K562 (cell line): ENCODE data around the gene ATXN1L. TPM values are rescaled to one million over a fixed set of nuclear protein-coding genes. Genes with fewer than 3 reads are reported as not detected.

Experiments used
- CHAMP1 ChIP-seq: fragments of 450-650 bp; IDR thresholded peaks from 2 replicates; pipeline ENCODE4 v1.6.1; 2016; ENCODE audit warnings: mild to moderate bottlenecking
- EP400 ChIP-seq: fragments of 450-650 bp; IDR thresholded peaks from 2 replicates; pipeline ENCODE4 v1.6.1; 2017; ENCODE audit warnings: antibody characterized with exemption, mild to moderate bottlenecking, moderate library complexity
- FOXK1 ChIP-seq: sonication (generic); formaldehyde crosslinking; IDR thresholded peaks from 2 replicates; pipeline ENCODE4 v1.8.0; 2022; ENCODE audit warnings: missing genetic modification reagents, mild to moderate bottlenecking, borderline replicate concordance
- FOXP1 ChIP-seq: sonication (generic); formaldehyde crosslinking; IDR thresholded peaks from 2 replicates; pipeline ENCODE4 v1.8.0; 2022; ENCODE audit warnings: mild to moderate bottlenecking, missing genetic modification reagents
- MGA ChIP-seq: fragments of 450-650 bp; IDR thresholded peaks from 2 replicates; pipeline ENCODE4 v1.6.1; 2016; ENCODE audit warnings: mild to moderate bottlenecking, moderate library complexity
- NFE2 ChIP-seq: IDR thresholded peaks from 2 replicates; pipeline ENCODE4 v1.6.1; 2014; ENCODE audit warnings: antibody characterized with exemption, low read depth
- PHF8 ChIP-seq: fragments of 200-600 bp; sonication (generic); IDR thresholded peaks from 2 replicates; pipeline ENCODE4 v1.6.1; 2012; ENCODE audit warnings: mixed run types, mild to moderate bottlenecking, inconsistent platforms, low read length, moderate library complexity, borderline replicate concordance
- TCF7L2 ChIP-seq: fragments of 150-350 bp; IDR thresholded peaks from 2 replicates; pipeline ENCODE4 v1.6.1; 2016; ENCODE audit warnings: low read depth, mild to moderate bottlenecking, low read length, moderate library complexity
- TRIM24 ChIP-seq, 2 experiments: fragments of 450-650 bp; IDR thresholded peaks; 2 replicates each; pipeline ENCODE4 v1.6.1; 2016
- XRCC4 ChIP-seq: IDR thresholded peaks from one replicate; pipeline ENCODE4 v1.6.1; 2011; ENCODE audit not compliant: insufficient read depth, insufficient read length; ENCODE audit errors: extremely low read depth
- ZKSCAN1 ChIP-seq: fragments of 150-350 bp; IDR thresholded peaks from 2 replicates; pipeline ENCODE4 v1.6.1; 2016; ENCODE audit warnings: low read depth, low read length
- ZNF165 ChIP-seq: fragments of 250-450 bp; sonication (Bioruptor Pico); IDR thresholded peaks from 2 replicates; pipeline ENCODE4 v1.4.0; 2020; ENCODE audit warnings: borderline replicate concordance
- polyA plus RNA-seq, 8 experiments: library from polyadenylated mRNA; depleted of rRNA in 4 of 8; stranded (reverse) in 5 of 8; unstranded in 3 of 8; fragments of >200 nt; fragmentation: Nextera tagmentation in 2 of 8; fragmentation: Illumina TruSeq in 1 of 8; extraction: Ambion mirVana in 2 of 8; extraction: Trizol in 1 of 8; gene quantifications; 2 replicates each; pipeline versions ENCODE4 v1.2.1 to v1.2.3, GENCODE V29; 2011 to 2014; ENCODE audit warnings: inconsistent platforms in 1 of 8, missing spikeins in 1 of 8
- total RNA-seq, 7 experiments: library from RNA; depleted of rRNA in 6 of 7; stranded (reverse); fragments of >200 nt in 6 of 7; fragmentation: Illumina TruSeq in 2 of 7; extraction: Trizol in 2 of 7; gene quantifications; 2 replicates each; pipeline versions ENCODE4 v1.2.1 to v1.2.3, GENCODE V29; 2011 to 2021; ENCODE audit warnings: low replicate concordance in 1 of 7

The ATXN1L gene
- total and polyA plus RNA-seq, 9 of the 15 experiments (the other 6 are each of a cell fraction or from before 2014, with no cell fraction given), result 1.4 to 11.3 (median 9.3) TPM

GRCh38 chr16:71894921-71895678, 49.3 kb downstream of the ATXN1L start, which contains the start of gene IST1 (continued):
- TF ChIP-seq MGA (peak; percentile 87), ZNF165 (CRISPR knock-in tag) (no peak), FOXP1 (CRISPR knock-in tag) (no peak), XRCC4 (no peak), TCF7L2 (no peak), TRIM24 (IDR thresholded peaks at IDR 0.05) (peak in 1 of 2 experiments; percentile 58; a peak in 1 of 4 replicates), NFE2 (peak; percentile 39; the same call in 1 of the 2 replicates), EP400 (peak; percentile 96), FOXK1 (CRISPR knock-in tag) (peak; percentile 71; the same call in 1 of the 2 replicates), ZKSCAN1 (peak; percentile 68), PHF8 (peak; percentile 92; the same call in 1 of the 2 replicates), CHAMP1 (peak; percentile 96)
